ENCODE measurements around the gene PITPNM2. TPM values are rescaled to one million over a fixed set of nuclear protein-coding genes. Genes with fewer than 3 reads are reported as not detected.

The PITPNM2 gene
- total RNA-seq, 1 experiment from 2014 or later: 15.2 TPM

- Histone ChIP-seq H2AFZ (ENCODE audit: low read depth, low read length, poor library complexity, severe bottlenecking) (no peak overlapping the region), H4K20me1 (ENCODE audit: insufficient read depth) (no peaks in the 10 kb centered on the region), H3K9me3 (ENCODE audit: control insufficient read depth in 1 of 2, insufficient read depth in 1 of 2, low read depth in 1 of 2, low read length in 2 of 2) (no peaks in the 10 kb centered on the region), H3K9ac (ENCODE audit: low read length) (no peak overlapping the region), H3K4me3 (replicated peaks in 1 of 2; ENCODE audit: low read depth in 1 of 2, low read length in 2 of 2) (no peak overlapping the region), H3K27ac (ENCODE audit: low read depth, low read length) (no peak overlapping the region), H3K36me3 (ENCODE audit: control insufficient read depth in 1 of 2, insufficient read depth in 2 of 2, low read length in 2 of 2) (no peaks in the 10 kb centered on the region), H3K4me1 (ENCODE audit: control insufficient read depth in 1 of 2, insufficient read depth in 2 of 2, low read length in 2 of 2) (no peaks in the 10 kb centered on the region; a peak in 1 of 4 replicates), H3K27me3 (ENCODE audit: insufficient read depth, low read length) (no peaks in the 10 kb centered on the region), H3K79me2 (ENCODE audit: insufficient read depth, low read length) (peaks cover 10% of the 10 kb centered on the region; the same call in 1 of the 2 replicates), H3K4me2 (ENCODE audit: low read length) (no peak overlapping the region), H3K9me2 (ENCODE audit: insufficient read depth) (no peaks in the 10 kb centered on the region)
- no peak for DNase-seq (ENCODE audit: low read depth, low spot score)
- RAD21 ChIA-PET (ENCODE audit: low non-redundant PET in 1 of 2, low total read pairs in 2 of 2, uncharacterized antibody in 2 of 2, unreplicated experiment in 2 of 2): no interaction called here
- CTCF ChIA-PET: no interaction called here
- no peak for ATAC-seq
- TF ChIP-seq JUND (IDR thresholded peaks at IDR 0.05) (no peak), ATF3 (IDR thresholded peaks at IDR 0.05) (no peak), ELF1 (IDR thresholded peaks at IDR 0.05; ENCODE audit: borderline replicate concordance, low read depth) (no peak)
- intact Hi-C loops (cut with micrococcal nuclease): no loop called here
- BruUV-seq (replicated peaks): no TSS peak
- POLR2A ChIA-PET: no interaction called here
These were observed 30.3 kb downstream of the PITPNM2 start for GRCh38 chr12:123120452-123121166.

- H3K4me2 ChIP-seq (ENCODE audit: low read length): no peak overlapping the region
- DNase-seq (ENCODE audit: low read depth, low spot score) (no peak), ATAC-seq (no peak)
- no peak overlapping the region for H3K4me3 ChIP-seq (replicated peaks in 1 of 2; ENCODE audit: low read depth in 1 of 2, low read length in 2 of 2)
- H3K9me3 ChIP-seq (ENCODE audit: control insufficient read depth in 1 of 2, insufficient read depth in 1 of 2, low read depth in 1 of 2, low read length in 2 of 2): no peaks in the 10 kb centered on the region
- H4K20me1 ChIP-seq (ENCODE audit: insufficient read depth): no peaks in the 10 kb centered on the region
- CTCF ChIA-PET: no interaction called here
- BruUV-seq (replicated peaks): no TSS peak
- H3K36me3 ChIP-seq (ENCODE audit: control insufficient read depth in 1 of 2, insufficient read depth in 2 of 2, low read length in 2 of 2): no peaks in the 10 kb centered on the region
- no peak overlapping the region for H3K27ac ChIP-seq (ENCODE audit: low read depth, low read length)
- no peaks in the 10 kb centered on the region for H3K27me3 ChIP-seq (ENCODE audit: insufficient read depth, low read length)
- H3K79me2 ChIP-seq (ENCODE audit: insufficient read depth, low read length): peaks cover 5% of the 10 kb centered on the region; the same call in 1 of the 2 replicates
- POLR2A ChIA-PET: no interaction called here
- no peak overlapping the region for H3K9ac ChIP-seq (ENCODE audit: low read length)
- H3K9me2 ChIP-seq (ENCODE audit: insufficient read depth): no peaks in the 10 kb centered on the region
- RAD21 ChIA-PET (ENCODE audit: low non-redundant PET in 1 of 2, low total read pairs in 2 of 2, uncharacterized antibody in 2 of 2, unreplicated experiment in 2 of 2): interaction anchor here (0.5 to 0.6 kb wide), 2 partner anchors 31 to 150 kb away, joined by 3 to 4 read pairs; partner anchors contain the start of gene PITPNM2 (in 1 of the 2)
- intact Hi-C loops (cut with micrococcal nuclease): no loop called here
- H2AFZ ChIP-seq (ENCODE audit: low read depth, low read length, poor library complexity, severe bottlenecking): no peak overlapping the region
- H3K4me1 ChIP-seq (ENCODE audit: control insufficient read depth in 1 of 2, insufficient read depth in 2 of 2, low read length in 2 of 2): no peaks in the 10 kb centered on the region; a peak in 1 of 4 replicates
- TF ChIP-seq YY1 (IDR thresholded peaks at IDR 0.05; ENCODE audit: extremely low read depth, insufficient replicate concordance, low read depth, low read length) (no peak), SP1 (IDR thresholded peaks at IDR 0.05; ENCODE audit: low read depth) (no peak), SRF (IDR thresholded peaks at IDR 0.05; ENCODE audit: low read depth) (no peak), REST (IDR thresholded peaks at IDR 0.05; ENCODE audit: low read depth) (no peak), POLR2AphosphoS5 (IDR thresholded peaks at IDR 0.05; ENCODE audit: low read depth, low read length) (no peak), CBX3 (IDR thresholded peaks at IDR 0.05; ENCODE audit: low read depth) (no peak), EZH2phosphoT487 (IDR thresholded peaks at IDR 0.05; ENCODE audit: borderline replicate concordance) (no peak), ATF3 (IDR thresholded peaks at IDR 0.05) (no peak), TCF7L2 (IDR thresholded peaks at IDR 0.05; ENCODE audit: borderline replicate concordance, extremely low read depth, insufficient read depth, insufficient read length) (no peak), CTCF (IDR thresholded peaks at IDR 0.05 in 2 of 3, conservative IDR thresholded peaks at IDR 0.05 in 1 of 3; ENCODE audit: borderline replicate concordance in 1 of 3, insufficient read depth in 1 of 3, low read depth in 2 of 3, low read length in 2 of 3) (no peak), FOSL1 (IDR thresholded peaks at IDR 0.05; ENCODE audit: low read depth) (no peak)
These were observed 31.1 kb downstream of the PITPNM2 start for GRCh38 chr12:123119808-123120207.

Data from HCT116 (cell line).